Spinal cord (tissue), 10 donors: ENCODE measurements around the gene ZNF630. TPM values are rescaled to one million over a fixed set of nuclear protein-coding genes. Genes with fewer than 3 reads are reported as not detected.
"Not testable (repeated sequence)": the region's sequence is repeated elsewhere in the genome, so short reads cannot be mapped to it uniquely, and the experiment has no call there.

Experiments used
- DNase-seq, 6 donors: peaks; one replicate each; pipeline versions ENCODE4 v3.0.0 to v3.0.0-alpha.2; 2013 to 2015; ENCODE audit warnings: low spot score in 6 of 6, low read depth in 4 of 6
- H3K27ac ChIP-seq: one replicate; pipeline ENCODE4 v1.5.1; 2013; ENCODE audit warnings: low read depth, low read length, control low read depth
- H3K27me3 ChIP-seq: one replicate; pipeline ENCODE4 v1.6.1; 2013; ENCODE audit warnings: low read length; ENCODE audit not compliant: control insufficient read depth, insufficient read depth
- H3K36me3 ChIP-seq: one replicate; pipeline ENCODE4 v1.6.1; 2013; ENCODE audit warnings: low read length; ENCODE audit not compliant: control insufficient read depth, insufficient read depth
- H3K4me1 ChIP-seq: one replicate; pipeline ENCODE4 v1.6.1; 2013; ENCODE audit warnings: low read length; ENCODE audit not compliant: control insufficient read depth, insufficient read depth
- H3K4me3 ChIP-seq: one replicate; pipeline ENCODE4 v1.5.1; 2013; ENCODE audit warnings: low read depth, low read length, control low read depth
- H3K9me3 ChIP-seq: one replicate; pipeline ENCODE4 v1.6.1; 2013; ENCODE audit warnings: low read length; ENCODE audit not compliant: control insufficient read depth, insufficient read depth
- WGBS: methylation state at CpG from one replicate; pipeline ENCODE4 v1.1.5; 2013; ENCODE audit warnings: missing lambda C conversion rate; ENCODE audit not compliant: insufficient coverage; 5-methylcytosine and 5-hydroxymethylcytosine counted together
- polyA plus RNA-seq, 2 donors: library from polyadenylated mRNA; unstranded; fragments of 120-200 nt; gene quantifications; one replicate each; pipeline ENCODE4 v1.2.1, GENCODE V29; 2013; ENCODE audit not compliant: insufficient read length in 2 of 2
- total RNA-seq, 2 donors: library from RNA; depleted of rRNA in 1 of 2; stranded (reverse); fragments of 120-200 nt in 1 of 2; fragments of >200 nt in 1 of 2; gene quantifications; one replicate each; pipeline versions ENCODE4 v1.2.3 to v1.2.4, GENCODE V29; 2013 to 2014
- donor health status: healthy.

Gene ZNF630
- total and polyA plus RNA-seq, 4 donors = 4.4 to 6.2 (median 4.7) TPM

DNA sequence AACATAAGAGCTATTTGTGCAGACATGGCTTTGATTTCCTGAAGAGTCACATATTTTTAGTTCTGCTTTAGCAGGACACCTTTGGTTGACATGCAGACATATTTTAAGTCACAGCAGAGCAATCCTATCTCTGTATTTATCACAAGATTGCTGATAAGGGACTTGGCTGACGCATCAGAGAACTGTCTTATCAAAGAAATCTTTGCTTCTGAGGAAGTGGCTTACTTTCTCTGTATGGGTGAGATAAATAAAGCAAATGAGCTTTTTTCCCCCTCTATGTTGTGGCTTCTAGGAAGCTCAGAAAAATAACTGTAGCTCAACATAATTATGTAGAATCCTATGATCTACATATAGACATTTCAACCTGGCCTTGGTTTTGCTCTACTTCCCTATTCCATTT, 51.5 kb downstream of the ZNF630 start:
- not testable (repeated sequence) for H3K27ac ChIP-seq, DNase-seq, H3K36me3 ChIP-seq, H3K4me1 ChIP-seq, H3K9me3 ChIP-seq, H3K27me3 ChIP-seq, H3K4me3 ChIP-seq
- WGBS = no CpG with 5 or more reads among the region's 1 CpG

DNA sequence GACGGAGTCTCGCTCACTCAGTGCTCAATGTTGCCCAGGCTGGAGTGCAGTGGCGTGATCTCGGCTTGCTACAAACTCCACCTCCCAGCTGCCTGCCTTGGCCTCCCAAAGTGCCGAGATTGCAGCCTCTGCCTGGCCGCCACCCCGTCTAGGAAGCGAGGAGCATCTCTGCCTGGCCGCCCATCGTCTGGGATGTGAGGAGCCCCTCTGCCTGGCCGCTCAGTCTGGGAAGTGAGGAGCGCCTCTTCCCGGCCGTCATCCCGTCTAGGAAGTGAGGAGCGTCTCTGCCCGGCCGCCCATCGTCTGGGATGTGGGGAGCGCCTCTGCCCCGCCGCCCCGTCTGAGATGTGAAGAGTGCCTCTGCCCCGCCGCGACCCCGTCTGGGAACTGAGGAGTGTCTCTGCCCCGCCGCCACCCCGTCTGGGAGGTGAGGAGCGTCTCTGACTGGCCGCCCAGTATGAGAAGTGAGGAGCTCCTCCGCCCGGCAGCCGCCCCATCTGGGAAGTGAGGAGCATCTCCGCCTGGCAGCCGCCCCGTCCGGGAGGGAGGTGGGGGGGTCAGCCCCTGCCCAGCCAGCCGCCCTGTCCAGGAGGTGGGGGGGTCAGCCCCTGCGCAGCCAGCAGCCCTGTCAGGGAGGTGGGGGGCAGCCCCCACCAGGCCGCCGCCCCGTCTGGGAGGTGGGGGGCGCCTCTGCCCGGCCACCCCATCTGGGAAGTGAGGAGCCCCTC, 54.7 kb downstream of the ZNF630 start:
- not testable (repeated sequence) for H3K27ac ChIP-seq, H3K36me3 ChIP-seq, H3K9me3 ChIP-seq, DNase-seq, H3K4me1 ChIP-seq, H3K27me3 ChIP-seq, H3K4me3 ChIP-seq
- WGBS = 88% methylated on average over 11 of the region's 46 CpGs

DNA sequence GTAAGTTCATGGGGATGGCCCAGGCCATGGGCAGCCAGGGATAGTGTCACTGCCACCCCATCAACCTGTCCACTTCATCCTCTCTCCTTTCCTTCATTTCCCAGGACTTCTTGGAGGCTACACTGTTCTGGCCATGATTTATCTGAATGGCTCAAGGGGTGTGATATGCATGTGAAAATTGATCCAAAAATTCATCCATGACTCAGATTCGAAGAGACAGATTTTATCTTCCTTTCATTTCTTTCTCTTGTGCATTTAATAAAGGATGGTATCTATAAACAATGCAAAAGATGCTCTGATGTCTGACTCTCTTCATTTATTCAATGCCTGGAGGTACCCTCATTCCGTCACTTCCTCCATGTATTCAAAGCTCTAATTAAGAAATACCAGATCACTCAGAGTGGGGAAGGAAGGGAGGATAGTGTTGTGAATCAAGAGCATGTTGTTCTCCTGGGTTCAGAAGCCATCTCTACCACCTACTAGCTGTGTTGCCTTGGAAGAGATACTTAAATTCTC, 61.9 kb downstream of the ZNF630 start:
- not testable (repeated sequence) for H3K27me3 ChIP-seq, H3K27ac ChIP-seq
- no CpG with 5 or more reads among the region's 2 CpGs for WGBS

More for the DNA sequence above, 61.9 kb downstream of the ZNF630 start:
- H3K4me3 ChIP-seq, H3K4me1 ChIP-seq, H3K36me3 ChIP-seq, H3K9me3 ChIP-seq, DNase-seq: not testable (repeated sequence)

Other genes with a start within 250 kb of the ZNF630 start
- gene ZNF81, start 234.7 kb downstream of the ZNF630 start, total RNA-seq = 10 to 100 TPM; 10.1 to 13.1 TPM
- 1 to 10 TPM; 5.6 to 6.8 TPM for gene ZNF81, start 234.7 kb downstream of the ZNF630 start, polyA plus RNA-seq
- 1 to 10 TPM; 6.4 to 6.8 TPM for gene ZNF182, start 67.7 kb downstream of the ZNF630 start, total RNA-seq
- gene ZNF182, start 67.7 kb downstream of the ZNF630 start, polyA plus RNA-seq = 1 to 10 TPM; 8.6 to 9.0 TPM
- not detected for gene SPACA5, start 64.7 kb downstream of the ZNF630 start, total RNA-seq
- under 1 TPM in 1 of 2 donors, not detected in 1; 0.26 TPM for gene SPACA5, start 64.7 kb downstream of the ZNF630 start, polyA plus RNA-seq
- not detected for gene SPACA5B, start 59.0 kb upstream of the ZNF630 start, total RNA-seq
- gene SPACA5B, start 59.0 kb upstream of the ZNF630 start, polyA plus RNA-seq = not detected
- gene SSX5, start 125.2 kb upstream of the ZNF630 start, total RNA-seq = not detected
- gene SSX5, start 125.2 kb upstream of the ZNF630 start, polyA plus RNA-seq = not detected
- not detected for gene SSX1, start 183.8 kb upstream of the ZNF630 start, total RNA-seq
- gene SSX1, start 183.8 kb upstream of the ZNF630 start, polyA plus RNA-seq = not detected